DND-41 (cell line): ENCODE results near the gene FAM89A.

ENCODE experiments used
- ATAC-seq: fragments of 200-7000 bp; cut with Tn5 transposase; 3 replicates; pipeline ENCODE4 v1.9.1; 2021; ENCODE audit warnings: low read depth; ENCODE audit not compliant: insufficient read depth
- DNase-seq: peaks from one replicate; pipeline ENCODE4 v3.0.0-alpha.2; 2020
- H2AFZ ChIP-seq: 2 replicates; pipeline ENCODE4 v1.6.0; 2012; ENCODE audit warnings: low read depth, low read length
- H3K27ac ChIP-seq: 2 replicates; pipeline ENCODE4 v1.5.1; 2012; ENCODE audit warnings: low read length, inconsistent platforms
- H3K27me3 ChIP-seq: fragments of 200-600 bp; sonication (generic); 2 replicates; pipeline ENCODE4 v1.6.0; 2012; ENCODE audit warnings: low read length, mild to moderate bottlenecking, inconsistent platforms; ENCODE audit not compliant: insufficient read depth, poor library complexity
- H3K36me3 ChIP-seq: 2 replicates; pipeline ENCODE4 v1.5.1; 2012; ENCODE audit warnings: low read length, inconsistent platforms; ENCODE audit not compliant: insufficient read depth
- H3K4me1 ChIP-seq: 2 replicates; pipeline ENCODE4 v1.5.1; 2012; ENCODE audit warnings: mild to moderate bottlenecking, low read length; ENCODE audit not compliant: insufficient read depth
- H3K4me2 ChIP-seq: 2 replicates; pipeline ENCODE4 v1.6.0; 2012; ENCODE audit warnings: mild to moderate bottlenecking, moderate library complexity, low read length, inconsistent platforms; ENCODE audit not compliant: insufficient read depth
- H3K4me3 ChIP-seq, 2 experiments: fragments of 200-600 bp in 1 of 2; shearing (Covaris generic) in 1 of 2; 2 replicates each; pipeline ENCODE4 v1.5.1; 2012 to 2016; ENCODE audit warnings: inconsistent platforms in 2 of 2, low read length in 2 of 2, mild to moderate bottlenecking in 2 of 2, low read depth in 1 of 2, moderate library complexity in 1 of 2
- H3K79me2 ChIP-seq: 2 replicates; pipeline ENCODE4 v1.6.0; 2012; ENCODE audit warnings: low read length, inconsistent platforms; ENCODE audit not compliant: insufficient read depth
- H3K9ac ChIP-seq: 2 replicates; pipeline ENCODE4 v1.6.0; 2012; ENCODE audit warnings: low read depth, mild to moderate bottlenecking, inconsistent platforms, low read length, moderate library complexity
- H3K9me3 ChIP-seq: 2 replicates; pipeline ENCODE4 v1.5.1; 2012; ENCODE audit warnings: low read length, moderate library complexity, mild to moderate bottlenecking, inconsistent platforms; ENCODE audit not compliant: insufficient read depth, severe bottlenecking
- H4K20me1 ChIP-seq: 2 replicates; pipeline ENCODE4 v1.6.0; 2012; ENCODE audit warnings: low read length; ENCODE audit not compliant: insufficient read depth
- EZH2 ChIP-seq: IDR thresholded peaks from 3 replicates; pipeline ENCODE4 v1.6.1; 2012; ENCODE audit warnings: borderline replicate concordance, low read depth, mild to moderate bottlenecking, moderate library complexity, low read length, inconsistent platforms; ENCODE audit not compliant: severe bottlenecking
- TF ChIP-seq, protein P1 (sequence below): IDR thresholded peaks from 2 replicates; pipeline ENCODE4 v1.5.1; 2012; ENCODE audit warnings: borderline replicate concordance, low read length, moderate library complexity, mild to moderate bottlenecking; ENCODE audit not compliant: poor library complexity, severe bottlenecking; ENCODE audit errors: extremely low read depth

The FAM89A gene

GRCh38 chr1:231000639-231001038 is 39.4 kb downstream of the FAM89A start:
- Histone ChIP-seq H3K36me3 (peaks cover 54% of the 10 kb centered on the region), H4K20me1 (no peaks in the 10 kb centered on the region)
- TF ChIP-seq EZH2, result no peak
- TF ChIP-seq, protein P1, sequence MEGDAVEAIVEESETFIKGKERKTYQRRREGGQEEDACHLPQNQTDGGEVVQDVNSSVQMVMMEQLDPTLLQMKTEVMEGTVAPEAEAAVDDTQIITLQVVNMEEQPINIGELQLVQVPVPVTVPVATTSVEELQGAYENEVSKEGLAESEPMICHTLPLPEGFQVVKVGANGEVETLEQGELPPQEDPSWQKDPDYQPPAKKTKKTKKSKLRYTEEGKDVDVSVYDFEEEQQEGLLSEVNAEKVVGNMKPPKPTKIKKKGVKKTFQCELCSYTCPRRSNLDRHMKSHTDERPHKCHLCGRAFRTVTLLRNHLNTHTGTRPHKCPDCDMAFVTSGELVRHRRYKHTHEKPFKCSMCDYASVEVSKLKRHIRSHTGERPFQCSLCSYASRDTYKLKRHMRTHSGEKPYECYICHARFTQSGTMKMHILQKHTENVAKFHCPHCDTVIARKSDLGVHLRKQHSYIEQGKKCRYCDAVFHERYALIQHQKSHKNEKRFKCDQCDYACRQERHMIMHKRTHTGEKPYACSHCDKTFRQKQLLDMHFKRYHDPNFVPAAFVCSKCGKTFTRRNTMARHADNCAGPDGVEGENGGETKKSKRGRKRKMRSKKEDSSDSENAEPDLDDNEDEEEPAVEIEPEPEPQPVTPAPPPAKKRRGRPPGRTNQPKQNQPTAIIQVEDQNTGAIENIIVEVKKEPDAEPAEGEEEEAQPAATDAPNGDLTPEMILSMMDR, result no peak

DNA sequence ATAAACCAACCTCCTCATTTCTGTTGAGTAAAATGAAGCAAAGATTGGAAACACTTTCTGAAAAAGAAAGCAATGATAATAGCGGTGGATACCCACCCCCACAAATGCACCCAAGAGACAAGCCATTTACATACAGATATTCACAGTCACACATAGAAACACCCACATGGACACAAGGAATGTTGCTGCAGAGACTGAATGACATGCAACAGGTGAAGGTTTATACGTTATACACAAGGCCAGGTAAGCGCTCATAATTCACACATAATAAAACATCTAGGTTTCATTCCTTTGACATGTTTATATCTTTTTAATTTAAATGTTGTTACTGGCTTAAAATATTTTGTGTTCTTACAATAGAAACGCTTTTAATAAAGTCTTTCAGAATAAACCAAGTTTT is 39.9 kb downstream of the FAM89A start:
- DNase-seq (no peak), ATAC-seq (no peak)
- no peaks in the 10 kb centered on the region for H3K27me3 ChIP-seq
- no peak overlapping the region for H2AFZ ChIP-seq
- peaks cover 54% of the 10 kb centered on the region for H3K36me3 ChIP-seq
- H3K4me3 ChIP-seq, result no peak overlapping the region
- no peaks in the 10 kb centered on the region for H3K79me2 ChIP-seq
- H3K9me3 ChIP-seq, result peaks cover 4% of the 10 kb centered on the region
- TF ChIP-seq EZH2, result no peak
- TF ChIP-seq, protein P1, result no peak
- H3K9ac ChIP-seq, result no peak overlapping the region
- H4K20me1 ChIP-seq, result no peaks in the 10 kb centered on the region
- H3K4me1 ChIP-seq, result no peaks in the 10 kb centered on the region
- H3K27ac ChIP-seq, result no peak overlapping the region
- H3K4me2 ChIP-seq, result no peak overlapping the region

More at GRCh38 chr1:231000639-231001038, 39.4 kb downstream of the FAM89A start:
- DNase-seq (no peak), ATAC-seq (no peak)
- H2AFZ ChIP-seq, result no peak overlapping the region
- H3K27ac ChIP-seq, result no peak overlapping the region
- H3K9me3 ChIP-seq, result peaks cover 4% of the 10 kb centered on the region
- H3K27me3 ChIP-seq, result no peaks in the 10 kb centered on the region
- no peaks in the 10 kb centered on the region for H3K79me2 ChIP-seq
- no peak overlapping the region for H3K4me3 ChIP-seq
- no peaks in the 10 kb centered on the region for H3K4me1 ChIP-seq
- H3K4me2 ChIP-seq, result no peak overlapping the region
- H3K9ac ChIP-seq, result no peak overlapping the region

- no peak overlapping the region for H3K9ac ChIP-seq
- H3K79me2 ChIP-seq, result 0 out of 2 replicates have a peak, but pooled peaks cover 2% of the 10 kb centered on the region
- H3K27me3 ChIP-seq, result no peaks in the 10 kb centered on the region
- H3K27ac ChIP-seq, result no peak overlapping the region
- no peaks in the 10 kb centered on the region for H3K9me3 ChIP-seq
- no peak overlapping the region for H3K4me3 ChIP-seq
- ATAC-seq (no peak), DNase-seq (no peak)
- H3K4me2 ChIP-seq, result no peak overlapping the region
- no peak overlapping the region for H2AFZ ChIP-seq
- H4K20me1 ChIP-seq, result no peaks in the 10 kb centered on the region
- H3K36me3 ChIP-seq, result peaks cover 57% of the 10 kb centered on the region
- H3K4me1 ChIP-seq, result no peaks in the 10 kb centered on the region
- no peak for TF ChIP-seq EZH2
- TF ChIP-seq, protein P1, result no peak
Measured at GRCh38 chr1:230994860-230995259, 45.2 kb downstream of the FAM89A start.

DNA sequence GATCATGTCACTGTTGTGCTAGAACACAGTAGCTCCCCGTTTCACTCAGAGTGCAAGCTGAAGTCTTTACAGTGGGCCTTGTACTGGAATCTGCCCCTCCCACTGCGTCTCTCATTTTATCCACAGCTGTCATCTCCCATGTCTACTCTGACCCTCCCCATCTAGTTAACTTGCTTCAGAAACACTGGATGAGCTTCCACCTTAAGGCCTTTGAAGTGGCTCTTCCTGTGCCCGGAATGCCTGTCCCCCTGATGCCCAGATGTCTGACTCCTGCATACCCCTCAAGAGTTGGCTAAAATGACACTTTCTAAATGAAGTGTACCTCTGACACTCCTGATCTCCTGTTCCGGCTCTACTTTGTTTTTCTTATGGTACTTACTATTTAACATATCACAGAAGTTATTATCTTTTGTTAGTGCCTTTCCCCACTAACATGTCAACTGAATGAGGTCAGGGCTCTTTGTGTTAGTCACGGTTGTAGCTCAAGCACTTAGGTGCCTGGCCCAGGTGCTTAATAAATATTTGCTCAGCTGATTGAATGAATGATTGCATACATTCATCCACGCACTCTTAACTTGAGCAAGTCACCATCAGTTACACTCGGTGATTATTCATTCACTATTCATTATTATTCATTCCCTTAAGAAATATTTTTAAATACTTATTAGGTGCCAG is 47.8 kb downstream of the FAM89A start:
- Histone ChIP-seq H3K4me2 (no peak overlapping the region), H3K27me3 (no peaks in the 10 kb centered on the region), H3K36me3 (peaks cover 33% of the 10 kb centered on the region), H3K9me3 (no peaks in the 10 kb centered on the region), H3K79me2 (0 out of 2 replicates have a peak, but pooled peaks cover 5% of the 10 kb centered on the region), H3K9ac (no peak overlapping the region), H3K27ac (no peak overlapping the region), H3K4me1 (no peaks in the 10 kb centered on the region), H4K20me1 (no peaks in the 10 kb centered on the region), H3K4me3 (no peak overlapping the region), H2AFZ (no peak overlapping the region)
- ATAC-seq (no peak), DNase-seq (no peak)
- TF ChIP-seq, protein P1, result no peak
- no peak for TF ChIP-seq EZH2
